WTC11 (cell line): ENCODE results near the gene HSD17B14. TPM values are rescaled to one million over a fixed set of nuclear protein-coding genes. Genes with fewer than 3 reads are reported as not detected.

ENCODE experiments used
- ATAC-seq: fragments of 200-7000 bp; cut with Tn5 transposase; 2 replicates; pipeline ENCODE4 v1.10.0; 2021; ENCODE audit warnings: mild to moderate bottlenecking, moderate library complexity
- Bru-seq: library from RNA; stranded (reverse); fragments of 400-500 nt; gene quantifications from one replicate; lab custom pipeline; 2021; lab: Mats Ljungman, UMichigan
- CTCF ChIA-PET: fragments of 300-600 bp; sonication (Branson Sonifier 250); formaldehyde crosslinking; loops from one replicate; lab custom pipeline; 2021; ENCODE audit warnings: antibody characterized with exemption; lab: Charles Lee
- POLR2A ChIA-PET: fragments of 350-600 bp; sonication (Branson Sonifier 250); formaldehyde crosslinking; loops from one replicate; lab custom pipeline; 2021; ENCODE audit warnings: antibody characterized with exemption; lab: Charles Lee
- DNase-seq: peaks from one replicate; pipeline ENCODE4 v3.0.0; 2021; ENCODE audit warnings: low spot score
- H3K27ac Mint-ChIP-seq: 2 replicates; pipeline ENCODE4 v1.8.0; 2021; ENCODE audit warnings: mixed read lengths
- H3K27me3 Mint-ChIP-seq: 2 replicates; pipeline ENCODE4 v1.8.0; 2021; ENCODE audit warnings: low read depth, mild to moderate bottlenecking, moderate library complexity, mixed read lengths
- H3K36me3 Mint-ChIP-seq: 2 replicates; pipeline ENCODE4 v1.8.0; 2021; ENCODE audit warnings: mixed read lengths
- H3K4me1 Mint-ChIP-seq: 2 replicates; pipeline ENCODE4 v1.8.0; 2022; ENCODE audit warnings: mixed read lengths
- H3K4me3 Mint-ChIP-seq: 2 replicates; pipeline ENCODE4 v1.8.0; 2021; ENCODE audit warnings: mild to moderate bottlenecking, moderate library complexity, mixed read lengths
- H3K9me3 Mint-ChIP-seq: 2 replicates; pipeline ENCODE4 v1.8.0; 2021; ENCODE audit warnings: mixed read lengths
- CREB1 ChIP-seq: sonication (generic); formaldehyde crosslinking; IDR thresholded peaks from 2 replicates; pipeline ENCODE4 v1.8.0; 2023; ENCODE audit warnings: mild to moderate bottlenecking, missing genetic modification reagents
- ELF4 ChIP-seq: sonication (generic); formaldehyde crosslinking; IDR thresholded peaks from 2 replicates; pipeline ENCODE4 v1.8.1; 2022; ENCODE audit warnings: low read depth, mild to moderate bottlenecking, moderate library complexity, missing genetic modification reagents
- ERG ChIP-seq: fragments of 250-450 bp; sonication (Bioruptor Pico); IDR thresholded peaks from 2 replicates; pipeline ENCODE4 v1.8.0; 2021; ENCODE audit warnings: mild to moderate bottlenecking
- ETV6 ChIP-seq: sonication (generic); formaldehyde crosslinking; IDR thresholded peaks from 2 replicates; pipeline ENCODE4 v1.8.1; 2022; ENCODE audit warnings: mild to moderate bottlenecking, missing genetic modification reagents
- JUN ChIP-seq: sonication (generic); formaldehyde crosslinking; IDR thresholded peaks from 2 replicates; pipeline ENCODE4 v1.8.0; 2023; ENCODE audit warnings: mild to moderate bottlenecking, missing genetic modification reagents
- PRDM15 ChIP-seq: sonication (generic); formaldehyde crosslinking; IDR thresholded peaks from 2 replicates; pipeline ENCODE4 v1.8.0; 2022; ENCODE audit warnings: missing genetic modification reagents
- SOX15 ChIP-seq: fragments of 250-450 bp; sonication (Bioruptor Pico); IDR thresholded peaks from 2 replicates; pipeline ENCODE4 v1.9.0; 2021; ENCODE audit warnings: mild to moderate bottlenecking
- TCF7 ChIP-seq: sonication (generic); formaldehyde crosslinking; IDR thresholded peaks from 2 replicates; pipeline ENCODE4 v1.8.0; 2022; ENCODE audit warnings: mild to moderate bottlenecking, low read depth, missing genetic modification reagents, moderate library complexity
- TEAD1 ChIP-seq: sonication (generic); formaldehyde crosslinking; IDR thresholded peaks from 2 replicates; pipeline ENCODE4 v1.8.0; 2022; ENCODE audit warnings: mild to moderate bottlenecking, missing genetic modification reagents
- TEAD4 ChIP-seq: sonication (generic); formaldehyde crosslinking; IDR thresholded peaks from 2 replicates; pipeline ENCODE4 v1.8.0; 2022; ENCODE audit warnings: mild to moderate bottlenecking, missing genetic modification reagents
- TP53 ChIP-seq: sonication (generic); formaldehyde crosslinking; IDR thresholded peaks from 2 replicates; pipeline ENCODE4 v1.8.1; 2023; ENCODE audit warnings: mild to moderate bottlenecking, missing genetic modification reagents
- ZNF121 ChIP-seq: sonication (generic); formaldehyde crosslinking; IDR thresholded peaks from 2 replicates; pipeline ENCODE4 v1.8.0; 2023; ENCODE audit warnings: missing genetic modification reagents
- ZNF263 ChIP-seq: sonication (generic); formaldehyde crosslinking; IDR thresholded peaks from 2 replicates; pipeline ENCODE4 v1.8.1; 2022; ENCODE audit warnings: low read depth, mild to moderate bottlenecking, moderate library complexity, missing genetic modification reagents
- ZNF423 ChIP-seq: fragments of 250-450 bp; sonication (Bioruptor Pico); IDR thresholded peaks from 2 replicates; pipeline ENCODE4 v2.1.2; 2022; ENCODE audit warnings: mild to moderate bottlenecking, moderate library complexity
- ZNF532 ChIP-seq: fragments of 250-450 bp; sonication (Bioruptor Pico); IDR thresholded peaks from 2 replicates; pipeline ENCODE4 v1.9.0; 2021; ENCODE audit warnings: mild to moderate bottlenecking, borderline replicate concordance
- ZSCAN18 ChIP-seq: fragments of 250-450 bp; sonication (Bioruptor Pico); IDR thresholded peaks from 2 replicates; pipeline ENCODE4 v2.1.2; 2022; ENCODE audit warnings: mild to moderate bottlenecking, moderate library complexity
- long read RNA-seq, 3 experiments: library from RNA in 1 of 3; library from capped mRNA in 1 of 3; library from polyadenylated mRNA in 1 of 3; unstranded in 2 of 3; stranded (forward) in 1 of 3; transcript quantifications; one replicate each; pipeline ENCODE4 v2.0.0, GENCODE V29; 2021
- total RNA-seq: library from RNA; stranded (reverse); gene quantifications from 3 replicates; pipeline ENCODE4 v1.2.3, GENCODE V29; 2021
- TF ChIP-seq, protein P1 (sequence below): sonication (generic); formaldehyde crosslinking; conservative IDR thresholded peaks from 2 replicates; pipeline ENCODE4 v1.8.1; 2022; ENCODE audit warnings: mild to moderate bottlenecking, missing genetic modification reagents
- TF ChIP-seq, protein P2 (sequence below): sonication (generic); formaldehyde crosslinking; IDR thresholded peaks from 2 replicates; pipeline ENCODE4 v1.8.1; 2022; ENCODE audit warnings: mild to moderate bottlenecking, missing genetic modification reagents, moderate library complexity, borderline replicate concordance
- TF ChIP-seq, protein P3 (sequence below): sonication (generic); formaldehyde crosslinking; IDR thresholded peaks from 2 replicates; pipeline ENCODE4 v1.8.0; 2022; ENCODE audit warnings: mild to moderate bottlenecking, missing genetic modification reagents
- TF ChIP-seq, protein P4 (sequence below): sonication (generic); formaldehyde crosslinking; IDR thresholded peaks from 2 replicates; pipeline ENCODE4 v1.8.0; 2022; ENCODE audit warnings: mild to moderate bottlenecking, missing genetic modification reagents

HSD17B14 gene
- total RNA-seq (11.4 to 18.2 TPM (median 17.0 TPM) in 3 replicates), Bru-seq, nascent RNA (percentile 50 among the genes with signal in this experiment)
- long read RNA-seq, experiment 1, transcript HSD17B14-201 (9 exons, 1,238 nt): major isoform, 14 of 15 reads
- long read RNA-seq, experiment 1, partial matches to known transcripts: 0 of 15 reads
- long read RNA-seq, experiment 1, other reads (novel, unspliced or antisense): 1 of 15 reads
- long read RNA-seq, experiment 2, transcript HSD17B14-201 (9 exons, 1,238 nt): major isoform, 7 of 14 reads
- long read RNA-seq, experiment 2, partial matches to known transcripts: 1 of 14 reads
- long read RNA-seq, experiment 2, other reads (novel, unspliced or antisense): 6 of 14 reads
- long read RNA-seq, experiment 3, partial matches to known transcripts: 1 of 19 reads
- long read RNA-seq, experiment 3, other reads (novel, unspliced or antisense): 14 of 19 reads

DNA sequence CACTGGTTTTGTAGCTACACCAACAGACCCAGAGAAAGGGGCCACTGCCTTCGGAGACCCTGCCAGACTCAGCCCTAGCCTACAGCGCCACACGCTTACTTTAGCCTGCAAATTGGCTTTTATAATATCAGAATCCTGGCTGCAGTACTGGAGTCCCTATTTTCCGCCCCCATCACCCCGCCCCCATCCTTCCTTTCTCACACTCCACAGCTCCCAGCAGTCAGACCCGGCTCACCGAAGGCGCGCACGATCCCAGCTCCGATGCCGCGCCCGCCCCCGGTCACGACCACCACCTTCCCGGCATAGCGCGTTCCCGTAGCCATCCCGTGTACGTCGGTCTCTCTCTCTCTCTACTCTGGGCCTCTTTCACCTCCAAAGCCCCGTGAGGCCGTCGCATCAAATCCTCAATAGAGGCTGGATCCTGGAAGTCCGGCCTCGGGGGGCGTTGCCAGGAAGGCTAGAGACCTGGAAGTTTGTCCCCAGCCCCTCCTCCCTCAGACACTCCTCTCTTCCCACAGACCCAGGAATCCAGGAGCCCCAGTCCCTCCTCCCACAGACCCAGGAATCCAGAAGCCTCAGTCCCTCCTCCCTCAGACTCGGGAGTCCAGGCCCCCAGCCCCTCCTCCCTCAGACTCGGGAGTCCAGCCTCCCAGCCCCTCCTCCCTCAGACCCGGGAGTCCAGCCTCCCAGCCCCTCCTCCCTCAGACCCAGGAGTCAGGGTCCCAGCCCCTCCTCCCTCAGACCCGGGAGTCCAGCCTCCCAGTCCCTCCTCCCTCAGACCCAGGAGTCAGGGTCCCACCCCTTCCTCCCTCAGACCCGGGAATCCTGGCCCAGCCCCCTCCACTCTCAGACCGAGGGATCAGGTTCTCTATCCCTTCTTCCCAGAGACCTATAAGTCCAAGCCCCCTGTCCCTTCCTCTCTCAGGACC, at the start of gene HSD17B14:
TSS of gene HSD17B14 (minus strand) at position 403 of the 929 bp plus-strand sequence. CDS start at position 323, 80 bp downstream.
- H3K9me3 Mint-ChIP-seq: no peaks in the 10 kb centered on the region
- H3K4me3 Mint-ChIP-seq: peak within 1 kb of the TSS; percentile 94
- peak within 1 kb of the TSS; percentile 99 for H3K27ac Mint-ChIP-seq
- ChIA-PET POLR2A (interaction anchor here (0.9 to 1.7 kb wide), 2 partner anchors 36 to 48 kb away, joined by 4 to 5 read pairs; partner anchors contain the start of gene PPP1R15A), CTCF (interaction anchor here (0.6 to 3.0 kb wide), 24 partner anchors 8 to 262 kb away, joined by 3 to 50 read pairs (median 4); partner anchors contain the start of genes CA11, GYS1, PPP1R15A and RUVBL2)
- no peaks in the 10 kb centered on the region for H3K27me3 Mint-ChIP-seq
- DNase-seq (peak; percentile 79), ATAC-seq (peak; percentile 66)
- peaks cover 15% of the 10 kb centered on the region for H3K36me3 Mint-ChIP-seq
- H3K4me1 Mint-ChIP-seq: peaks cover 19% of the 10 kb centered on the region
- TF ChIP-seq ZNF263 (CRISPR knock-in tag) (peak; percentile 93), TCF7 (no peak), ETV6 (CRISPR knock-in tag) (no peak), TEAD4 (CRISPR knock-in tag) (no peak), ERG (no peak), SOX15 (no peak), ELF4 (CRISPR knock-in tag) (no peak), ZSCAN18 (CRISPR knock-in tag) (no peak), ZNF423 (CRISPR knock-in tag) (no peak), ZNF121 (CRISPR knock-in tag) (no peak), CREB1 (no peak), ZNF532 (no peak), PRDM15 (no peak), TEAD1 (CRISPR knock-in tag) (no peak), TP53 (CRISPR knock-in tag) (no peak), JUN (CRISPR knock-in tag) (no peak)
- TF ChIP-seq, protein P1, sequence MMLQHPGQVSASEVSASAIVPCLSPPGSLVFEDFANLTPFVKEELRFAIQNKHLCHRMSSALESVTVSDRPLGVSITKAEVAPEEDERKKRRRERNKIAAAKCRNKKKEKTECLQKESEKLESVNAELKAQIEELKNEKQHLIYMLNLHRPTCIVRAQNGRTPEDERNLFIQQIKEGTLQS (CRISPR knock-in tag): no peak
- TF ChIP-seq, protein P2, sequence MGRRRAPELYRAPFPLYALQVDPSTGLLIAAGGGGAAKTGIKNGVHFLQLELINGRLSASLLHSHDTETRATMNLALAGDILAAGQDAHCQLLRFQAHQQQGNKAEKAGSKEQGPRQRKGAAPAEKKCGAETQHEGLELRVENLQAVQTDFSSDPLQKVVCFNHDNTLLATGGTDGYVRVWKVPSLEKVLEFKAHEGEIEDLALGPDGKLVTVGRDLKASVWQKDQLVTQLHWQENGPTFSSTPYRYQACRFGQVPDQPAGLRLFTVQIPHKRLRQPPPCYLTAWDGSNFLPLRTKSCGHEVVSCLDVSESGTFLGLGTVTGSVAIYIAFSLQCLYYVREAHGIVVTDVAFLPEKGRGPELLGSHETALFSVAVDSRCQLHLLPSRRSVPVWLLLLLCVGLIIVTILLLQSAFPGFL: no peak
- TF ChIP-seq, protein P3, sequence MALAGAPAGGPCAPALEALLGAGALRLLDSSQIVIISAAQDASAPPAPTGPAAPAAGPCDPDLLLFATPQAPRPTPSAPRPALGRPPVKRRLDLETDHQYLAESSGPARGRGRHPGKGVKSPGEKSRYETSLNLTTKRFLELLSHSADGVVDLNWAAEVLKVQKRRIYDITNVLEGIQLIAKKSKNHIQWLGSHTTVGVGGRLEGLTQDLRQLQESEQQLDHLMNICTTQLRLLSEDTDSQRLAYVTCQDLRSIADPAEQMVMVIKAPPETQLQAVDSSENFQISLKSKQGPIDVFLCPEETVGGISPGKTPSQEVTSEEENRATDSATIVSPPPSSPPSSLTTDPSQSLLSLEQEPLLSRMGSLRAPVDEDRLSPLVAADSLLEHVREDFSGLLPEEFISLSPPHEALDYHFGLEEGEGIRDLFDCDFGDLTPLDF (CRISPR knock-in tag): no peak
- TF ChIP-seq, protein P4, sequence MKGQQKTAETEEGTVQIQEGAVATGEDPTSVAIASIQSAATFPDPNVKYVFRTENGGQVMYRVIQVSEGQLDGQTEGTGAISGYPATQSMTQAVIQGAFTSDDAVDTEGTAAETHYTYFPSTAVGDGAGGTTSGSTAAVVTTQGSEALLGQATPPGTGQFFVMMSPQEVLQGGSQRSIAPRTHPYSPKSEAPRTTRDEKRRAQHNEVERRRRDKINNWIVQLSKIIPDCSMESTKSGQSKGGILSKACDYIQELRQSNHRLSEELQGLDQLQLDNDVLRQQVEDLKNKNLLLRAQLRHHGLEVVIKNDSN (CRISPR knock-in tag): no peak
